SU-DHL-6 (cell line): ENCODE data around the gene CDH23.

Experiments used
- CTCF ChIP-seq: fragments of 200-600 bp; sonication (generic); IDR thresholded peaks from one replicate; pipeline ENCODE4 v1.5.1; 2017; ENCODE audit warnings: antibody characterized with exemption, mild to moderate bottlenecking, low read length, moderate library complexity; ENCODE audit not compliant: insufficient read depth, poor library complexity, severe bottlenecking
- EZH2phosphoT487 ChIP-seq: fragments of 200-600 bp; sonication (generic), shearing (Covaris generic); conservative IDR thresholded peaks from 2 replicates; pipeline ENCODE4 v1.6.1; 2018; ENCODE audit warnings: mild to moderate bottlenecking, antibody characterized with exemption, low read length, moderate library complexity, mixed read lengths

- TF ChIP-seq CTCF: no peak
- TF ChIP-seq EZH2phosphoT487: no peak
Measured at GRCh38 chr10:71478813-71479365, 82.2 kb downstream of the CDH23 start.
